H1 (cell line): ENCODE data around the gene NABP1. TPM values are rescaled to one million over a fixed set of nuclear protein-coding genes. Genes with fewer than 3 reads are reported as not detected.

Experiments used
- CTCF ChIA-PET: fragments of 300-600 bp; sonication (Branson Sonifier 250); formaldehyde crosslinking; loops from one replicate; lab custom pipeline; 2021; ENCODE audit not compliant: partially characterized antibody; lab: Charles Lee
- POLR2A ChIA-PET: fragments of 300-600 bp; sonication (Branson Sonifier 250); formaldehyde crosslinking; loops from one replicate; lab custom pipeline; 2021; ENCODE audit warnings: inconsistent platforms; ENCODE audit not compliant: partially characterized antibody; lab: Charles Lee
- DNase-seq, 2 experiments: peaks; one replicate each; pipeline versions ENCODE4 v3.0.0 to v3.0.0-alpha.2; 2010 to 2022; ENCODE audit warnings: low spot score in 2 of 2, low read depth in 1 of 2, mixed read lengths in 1 of 2
- FAIRE-seq: peaks from 2 replicates; lab custom pipeline; 2011; peaks lifted over from hg19 to GRCh38; lab: Jason Lieb, UNC
- H2AFZ ChIP-seq: 2 replicates; pipeline ENCODE4 v1.8.1; 2012; ENCODE audit warnings: low read length, inconsistent platforms
- H2AK5ac ChIP-seq: 2 replicates; pipeline ENCODE4 v1.6.1; 2013; ENCODE audit warnings: low read depth, low read length
- H2BK120ac ChIP-seq: replicated peaks from 2 replicates; pipeline ENCODE3; 2013; ENCODE audit warnings: low read depth, low read length, inconsistent platforms
- H2BK12ac ChIP-seq: 2 replicates; pipeline ENCODE4 v1.6.1; 2013; ENCODE audit warnings: low read depth, low read length
- H2BK15ac ChIP-seq: 2 replicates; pipeline ENCODE4 v1.6.1; 2013; ENCODE audit warnings: low read length
- H2BK20ac ChIP-seq: 2 replicates; pipeline ENCODE4 v1.6.1; 2013; ENCODE audit warnings: low read length
- H2BK5ac ChIP-seq: 2 replicates; pipeline ENCODE4 v1.6.1; 2013; ENCODE audit warnings: low read depth, low read length
- H3K14ac ChIP-seq: 2 replicates; pipeline ENCODE4 v1.6.1; 2013; ENCODE audit warnings: inconsistent platforms; ENCODE audit not compliant: insufficient read length
- H3K18ac ChIP-seq: 2 replicates; pipeline ENCODE4 v1.6.1; 2013; ENCODE audit warnings: low read length; ENCODE audit errors: extremely low read depth
- H3K23ac ChIP-seq: 2 replicates; pipeline ENCODE4 v1.6.1; 2013; ENCODE audit warnings: inconsistent platforms; ENCODE audit not compliant: insufficient read length
- H3K23me2 ChIP-seq: 2 replicates; pipeline ENCODE4 v1.6.1; 2013; ENCODE audit warnings: low read depth, low read length
- H3K27ac ChIP-seq: 2 replicates; pipeline ENCODE4 v1.6.1; 2011; ENCODE audit warnings: low read depth, low read length, inconsistent platforms
- H3K27me3 ChIP-seq, 4 experiments: replicated peaks in 1 of 4; 1 replicate in 1 of 4; 2 replicates in 3 of 4; pipeline versions ENCODE4 v1.6.1 to v1.8.1; 2011 to 2013; ENCODE audit warnings: low read length in 3 of 4, mild to moderate bottlenecking in 3 of 4, inconsistent platforms in 2 of 4, mixed read lengths in 2 of 4, moderate library complexity in 1 of 4; ENCODE audit not compliant: control insufficient read depth in 3 of 4, insufficient read depth in 3 of 4; ENCODE audit errors: extremely low read depth in 1 of 4
- H3K36me3 ChIP-seq, 4 experiments: 2 replicates each; pipeline versions ENCODE4 v1.6.1 to v1.8.1; 2011 to 2013; ENCODE audit warnings: mild to moderate bottlenecking in 4 of 4, low read length in 3 of 4, moderate library complexity in 2 of 4, control low read depth in 1 of 4, inconsistent platforms in 1 of 4; ENCODE audit not compliant: insufficient read depth in 4 of 4, control insufficient read depth in 2 of 4
- H3K4ac ChIP-seq: replicated peaks from 2 replicates; pipeline ENCODE3; 2013; ENCODE audit warnings: low read length, low read depth, mixed read lengths, inconsistent platforms; ENCODE audit not compliant: insufficient read length
- H3K4me1 ChIP-seq, 4 experiments: replicated peaks in 1 of 4; 1 replicate in 1 of 4; 2 replicates in 3 of 4; pipeline versions ENCODE4 v1.6.1 to v1.8.1; 2011 to 2013; ENCODE audit warnings: low read length in 3 of 4, inconsistent platforms in 2 of 4, mixed read lengths in 1 of 4; ENCODE audit not compliant: insufficient read depth in 4 of 4, control insufficient read depth in 3 of 4
- H3K4me2 ChIP-seq, 2 experiments: 2 replicates each; pipeline versions ENCODE4 v1.6.1 to v1.8.1; 2011 to 2013; ENCODE audit warnings: low read depth in 2 of 2, low read length in 2 of 2, control low read depth in 1 of 2, inconsistent platforms in 1 of 2, mild to moderate bottlenecking in 1 of 2; ENCODE audit not compliant: insufficient read depth in 1 of 2
- H3K4me3 ChIP-seq, 4 experiments: fragments of 200-600, 300-600 bp in 1 of 4; sonication (generic), shearing (Covaris generic), sonication (Bioruptor Twin) in 1 of 4; 2 replicates each; pipeline versions ENCODE4 v1.5.1 to v1.8.1; 2011 to 2016; ENCODE audit warnings: low read length in 4 of 4, low read depth in 3 of 4, control low read depth in 2 of 4, inconsistent platforms in 2 of 4, mild to moderate bottlenecking in 2 of 4, mixed read lengths in 1 of 4, moderate library complexity in 1 of 4; ENCODE audit not compliant: insufficient read depth in 2 of 4; ENCODE audit errors: extremely low read depth in 1 of 4
- H3K56ac ChIP-seq: replicated peaks from 2 replicates; pipeline ENCODE3; 2013; ENCODE audit warnings: low read depth, mild to moderate bottlenecking, mixed read lengths, low read length, inconsistent platforms; ENCODE audit not compliant: insufficient read length
- H3K79me1 ChIP-seq: 2 replicates; pipeline ENCODE4 v1.6.1; 2013; ENCODE audit warnings: low read depth, low read length, control low read depth
- H3K79me2 ChIP-seq, 2 experiments: 2 replicates each; pipeline versions ENCODE4 v1.6.1 to v1.8.1; 2012 to 2013; ENCODE audit warnings: low read length in 2 of 2, mild to moderate bottlenecking in 2 of 2, inconsistent platforms in 1 of 2; ENCODE audit not compliant: insufficient read depth in 2 of 2, control insufficient read depth in 1 of 2
- H3K9ac ChIP-seq, 4 experiments: replicated peaks in 1 of 4; 1 replicate in 1 of 4; 2 replicates in 3 of 4; pipeline versions ENCODE4 v1.6.1 to v1.8.1; 2011 to 2013; ENCODE audit warnings: low read depth in 3 of 4, low read length in 3 of 4, control low read depth in 2 of 4, mild to moderate bottlenecking in 2 of 4, moderate library complexity in 2 of 4, inconsistent platforms in 1 of 4; ENCODE audit errors: extremely low read depth in 1 of 4
- H3K9me3 ChIP-seq, 2 experiments: 2 replicates each; pipeline versions ENCODE4 v1.6.1 to v1.8.1; 2012 to 2013; ENCODE audit warnings: mild to moderate bottlenecking in 2 of 2, moderate library complexity in 2 of 2, control low read depth in 1 of 2, inconsistent platforms in 1 of 2, low read depth in 1 of 2, low read length in 1 of 2, mixed read lengths in 1 of 2; ENCODE audit not compliant: insufficient read depth in 2 of 2
- H4K20me1 ChIP-seq, 2 experiments: replicated peaks in 1 of 2; 2 replicates each; pipeline versions ENCODE3 to v1.8.1; 2011 to 2013; ENCODE audit warnings: inconsistent platforms in 2 of 2, low read length in 2 of 2, mild to moderate bottlenecking in 1 of 2; ENCODE audit not compliant: insufficient read depth in 2 of 2, control insufficient read depth in 1 of 2
- H4K5ac ChIP-seq: 2 replicates; pipeline ENCODE4 v1.6.1; 2013; ENCODE audit warnings: low read length, low read depth, mixed read lengths, inconsistent platforms; ENCODE audit not compliant: insufficient read length
- H4K8ac ChIP-seq: 2 replicates; pipeline ENCODE4 v1.8.0; 2013; ENCODE audit warnings: mild to moderate bottlenecking, moderate library complexity, low read length, inconsistent platforms; ENCODE audit not compliant: insufficient read depth; ENCODE audit errors: extremely low read depth
- H4K91ac ChIP-seq: replicated peaks from 2 replicates; pipeline ENCODE3; 2013; ENCODE audit warnings: low read length, mixed read lengths, inconsistent platforms; ENCODE audit not compliant: insufficient read length
- POLR2AphosphoS5 ChIP-seq: IDR thresholded peaks from 2 replicates; pipeline ENCODE4 v1.6.1; 2011; ENCODE audit warnings: low read depth, low read length
- RAD21 ChIP-seq, 2 experiments: IDR thresholded peaks in 1 of 2; conservative IDR thresholded peaks in 1 of 2; 2 replicates each; pipeline ENCODE4 v1.6.1; 2011; ENCODE audit warnings: low read depth in 2 of 2, low read length in 2 of 2, improper control_type of control experiment in 1 of 2, inconsistent platforms in 1 of 2, mild to moderate bottlenecking in 1 of 2, moderate library complexity in 1 of 2
- WGBS, 2 experiments: shearing (Covaris generic) in 1 of 2; methylation state at CpG; one replicate each; pipeline versions ENCODE4 v1.1.6 to v1.1.7; 2013 to 2015; ENCODE audit warnings: low lambda C conversion rate in 2 of 2, mixed read lengths in 2 of 2, inconsistent platforms in 1 of 2, low coverage in 1 of 2, missing lambda C conversion rate in 1 of 2; ENCODE audit not compliant: insufficient replicate concordance in 2 of 2, insufficient coverage in 1 of 2, insufficient read length in 1 of 2; ENCODE audit errors: extremely low coverage in 1 of 2, missing lambda C conversion rate in 1 of 2; 5-methylcytosine and 5-hydroxymethylcytosine counted together
- polyA plus RNA-seq, 7 experiments: library from polyadenylated mRNA; depleted of rRNA in 3 of 7; stranded (reverse) in 5 of 7; unstranded in 2 of 7; fragments of >200 nt in 5 of 7; fragments of 200-250 nt in 2 of 7; gene quantifications; 1 replicate in 5 of 7; 2 replicates in 1 of 7; 4 replicates in 1 of 7; pipeline versions ENCODE4 v1.2.1 to v1.2.3, GENCODE V29; 2011 to 2013; ENCODE audit warnings: missing spikeins in 2 of 7, mixed read lengths in 2 of 7
- total RNA-seq: library from RNA; stranded (reverse); fragmentation: NEBNext Ultra II Directional; extraction: Animal tissue kit (Norgen Biotek cat#: 25700); gene quantifications from 2 replicates; pipeline ENCODE4 v1.2.1, GENCODE V29; 2021
- TF ChIP-seq, protein P1 (sequence below), 3 experiments: IDR thresholded peaks; 1 replicate in 2 of 3; 2 replicates in 1 of 3; pipeline versions ENCODE4 v1.5.1 to v1.6.1; 2011; ENCODE audit warnings: low read length in 3 of 3, mild to moderate bottlenecking in 3 of 3, inconsistent platforms in 2 of 3, low read depth in 1 of 3, moderate library complexity in 1 of 3; ENCODE audit not compliant: insufficient read depth in 1 of 3; ENCODE audit errors: control extremely low read depth in 1 of 3

NABP1 gene
- total and polyA plus RNA-seq, 2 of the 8 experiments (the other 6 are each of a cell fraction or from before 2014, with no cell fraction given): 0.63 to 4.8 TPM

DNA sequence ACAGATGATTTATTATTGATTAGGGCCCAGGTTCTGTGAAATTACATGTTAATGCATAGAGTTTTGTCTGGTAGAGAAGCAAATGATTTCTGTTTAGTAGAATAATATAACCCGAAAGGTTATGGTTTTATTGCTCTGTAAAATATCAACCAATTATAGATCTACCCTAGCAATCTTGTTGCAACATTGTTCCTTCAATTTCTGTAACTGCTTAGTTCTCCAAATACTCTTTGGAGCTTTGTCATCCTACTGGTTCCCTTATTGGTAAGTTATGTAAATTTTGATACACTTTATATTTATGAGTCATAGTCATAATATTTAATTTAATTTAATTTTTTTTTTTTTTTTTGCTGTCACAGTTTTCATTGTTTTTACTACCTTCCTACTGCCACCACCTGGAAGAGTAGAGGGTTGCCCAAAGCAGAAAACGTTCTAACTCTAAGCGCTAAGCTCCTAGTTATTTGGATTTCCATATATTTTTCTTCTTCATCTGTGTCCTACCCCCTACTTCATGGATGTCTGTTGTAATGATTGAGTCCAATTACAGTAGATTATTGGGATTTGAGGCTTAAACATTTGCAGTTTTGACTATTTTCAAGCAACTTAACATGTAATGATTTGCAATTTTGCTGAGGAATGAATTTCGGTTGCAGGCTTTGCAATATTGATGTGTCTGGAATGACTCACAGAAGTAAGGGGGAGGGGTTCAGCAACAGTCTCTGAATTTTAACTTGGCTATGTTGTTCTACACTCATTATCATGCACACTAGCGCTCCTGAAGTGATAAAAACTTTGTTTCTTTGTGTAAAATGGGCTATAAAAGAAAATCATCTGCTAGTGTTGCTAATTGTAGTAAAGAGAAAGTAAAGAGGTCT lies 51.1 kb downstream of the NABP1 start:
- H3K9me3 ChIP-seq: no peaks in the 10 kb centered on the region
- H2AFZ ChIP-seq: no peak overlapping the region
- no peaks in the 10 kb centered on the region for H4K20me1 ChIP-seq
- H2BK5ac ChIP-seq: no peak overlapping the region
- no peak overlapping the region for H3K56ac ChIP-seq
- TF ChIP-seq POLR2AphosphoS5 (no peak), RAD21 (IDR thresholded peaks at IDR 0.05 in 1 of 2, conservative IDR thresholded peaks at IDR 0.05 in 1 of 2; ENCODE audit: low read depth in 2 of 2, low read length in 2 of 2) (peak; percentile 14 to 23; a peak in 2 of 4 replicates)
- TF ChIP-seq, protein P1, sequence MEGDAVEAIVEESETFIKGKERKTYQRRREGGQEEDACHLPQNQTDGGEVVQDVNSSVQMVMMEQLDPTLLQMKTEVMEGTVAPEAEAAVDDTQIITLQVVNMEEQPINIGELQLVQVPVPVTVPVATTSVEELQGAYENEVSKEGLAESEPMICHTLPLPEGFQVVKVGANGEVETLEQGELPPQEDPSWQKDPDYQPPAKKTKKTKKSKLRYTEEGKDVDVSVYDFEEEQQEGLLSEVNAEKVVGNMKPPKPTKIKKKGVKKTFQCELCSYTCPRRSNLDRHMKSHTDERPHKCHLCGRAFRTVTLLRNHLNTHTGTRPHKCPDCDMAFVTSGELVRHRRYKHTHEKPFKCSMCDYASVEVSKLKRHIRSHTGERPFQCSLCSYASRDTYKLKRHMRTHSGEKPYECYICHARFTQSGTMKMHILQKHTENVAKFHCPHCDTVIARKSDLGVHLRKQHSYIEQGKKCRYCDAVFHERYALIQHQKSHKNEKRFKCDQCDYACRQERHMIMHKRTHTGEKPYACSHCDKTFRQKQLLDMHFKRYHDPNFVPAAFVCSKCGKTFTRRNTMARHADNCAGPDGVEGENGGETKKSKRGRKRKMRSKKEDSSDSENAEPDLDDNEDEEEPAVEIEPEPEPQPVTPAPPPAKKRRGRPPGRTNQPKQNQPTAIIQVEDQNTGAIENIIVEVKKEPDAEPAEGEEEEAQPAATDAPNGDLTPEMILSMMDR (IDR thresholded peaks at IDR 0.05; ENCODE audit: control extremely low read depth in 1 of 3, insufficient read depth in 1 of 3, low read depth in 1 of 3, low read length in 3 of 3): peak in 2 of 3 experiments; percentile 4 to 19; a peak in 2 of 4 replicates
- CTCF ChIA-PET: interaction anchor here (0.6 to 1.9 kb wide), 13 partner anchors 13 to 190 kb away, joined by 3 to 11 read pairs (median 3); no protein-coding TSS in a partner anchor
- no peaks in the 10 kb centered on the region; a peak in 1 of 7 replicates for H3K27me3 ChIP-seq
- no peak overlapping the region for H2AK5ac ChIP-seq
- H4K8ac ChIP-seq: no peak overlapping the region
- no peak overlapping the region for H3K27ac ChIP-seq
- no peak overlapping the region for H2BK15ac ChIP-seq
- H3K36me3 ChIP-seq: no peaks in the 10 kb centered on the region
- no peak overlapping the region for H3K4me2 ChIP-seq
- no peak overlapping the region for H3K4me3 ChIP-seq
- H2BK12ac ChIP-seq: no peak overlapping the region
- H3K18ac ChIP-seq: no peak overlapping the region
- H4K5ac ChIP-seq: no peak overlapping the region
- no peak overlapping the region for H3K4ac ChIP-seq
- no peak for DNase-seq
- H2BK120ac ChIP-seq: no peak overlapping the region
- no peaks in the 10 kb centered on the region for H3K79me2 ChIP-seq
- no peaks in the 10 kb centered on the region; the same call in 1 of the 2 replicates for H3K23me2 ChIP-seq
- no peak overlapping the region for H3K23ac ChIP-seq
- H3K4me1 ChIP-seq: no peaks in the 10 kb centered on the region
- no peak for FAIRE-seq
- no peak overlapping the region for H3K9ac ChIP-seq
- H3K79me1 ChIP-seq: no peaks in the 10 kb centered on the region
- H2BK20ac ChIP-seq: no peak overlapping the region
- no peak overlapping the region for H4K91ac ChIP-seq
- POLR2A ChIA-PET: no interaction called here
- 66% methylated on average over 5 of the region's 5 CpGs; no CpG with 5 or more reads in 1 of the 2 experiments for WGBS, 2 experiments
- no peak overlapping the region for H3K14ac ChIP-seq
